ENCODE data around the gene TMEM185B. TPM values are rescaled to one million over a fixed set of nuclear protein-coding genes. Genes with fewer than 3 reads are reported as not detected.

Gene TMEM185B
- total RNA-seq, 6 experiments from 2014 or later = 3.8 to 18.1 (median 10.6) TPM

DNA sequence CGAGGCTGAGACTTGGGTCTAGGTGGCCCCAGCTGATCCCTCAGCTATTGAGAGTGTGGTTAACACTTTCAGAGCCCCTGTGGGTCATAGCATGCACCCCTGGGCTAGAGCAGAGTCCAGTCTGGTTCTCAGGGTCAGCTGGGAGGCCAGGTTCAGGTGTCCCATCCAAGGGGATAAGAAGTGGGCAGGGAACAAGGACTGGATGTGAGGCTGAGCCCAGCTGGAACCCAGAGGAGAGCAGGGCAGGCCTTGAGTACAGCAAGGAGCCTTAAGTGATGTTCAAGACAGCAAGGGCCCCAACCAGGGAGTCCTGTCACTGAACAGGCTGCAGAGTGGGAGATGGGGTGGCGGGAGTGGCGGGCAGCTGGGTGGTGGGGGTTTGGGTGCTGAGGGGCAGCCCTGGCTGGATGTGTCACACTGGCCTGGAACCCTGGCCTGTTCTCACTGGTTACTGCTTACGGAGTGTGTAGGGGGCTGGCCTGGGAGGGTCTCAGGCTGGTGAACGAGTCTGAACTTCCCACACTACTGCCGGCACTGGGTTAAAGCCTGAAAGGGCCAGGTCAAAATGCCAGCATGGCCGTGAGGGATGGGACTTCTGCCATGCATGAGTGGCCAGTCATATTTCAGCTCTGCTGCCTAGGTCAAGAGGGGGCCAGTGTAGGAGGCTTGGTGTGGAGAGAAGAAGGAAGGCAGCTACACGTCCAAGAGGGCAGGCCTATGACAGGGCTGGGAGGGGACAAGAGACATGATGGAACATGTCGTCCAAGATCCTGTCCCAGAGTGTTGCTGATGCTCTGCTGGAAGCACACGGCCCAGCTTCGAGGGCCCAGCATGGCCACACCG is 13.6 kb downstream of the TMEM185B start:
- TF ChIP-seq, protein P1, sequence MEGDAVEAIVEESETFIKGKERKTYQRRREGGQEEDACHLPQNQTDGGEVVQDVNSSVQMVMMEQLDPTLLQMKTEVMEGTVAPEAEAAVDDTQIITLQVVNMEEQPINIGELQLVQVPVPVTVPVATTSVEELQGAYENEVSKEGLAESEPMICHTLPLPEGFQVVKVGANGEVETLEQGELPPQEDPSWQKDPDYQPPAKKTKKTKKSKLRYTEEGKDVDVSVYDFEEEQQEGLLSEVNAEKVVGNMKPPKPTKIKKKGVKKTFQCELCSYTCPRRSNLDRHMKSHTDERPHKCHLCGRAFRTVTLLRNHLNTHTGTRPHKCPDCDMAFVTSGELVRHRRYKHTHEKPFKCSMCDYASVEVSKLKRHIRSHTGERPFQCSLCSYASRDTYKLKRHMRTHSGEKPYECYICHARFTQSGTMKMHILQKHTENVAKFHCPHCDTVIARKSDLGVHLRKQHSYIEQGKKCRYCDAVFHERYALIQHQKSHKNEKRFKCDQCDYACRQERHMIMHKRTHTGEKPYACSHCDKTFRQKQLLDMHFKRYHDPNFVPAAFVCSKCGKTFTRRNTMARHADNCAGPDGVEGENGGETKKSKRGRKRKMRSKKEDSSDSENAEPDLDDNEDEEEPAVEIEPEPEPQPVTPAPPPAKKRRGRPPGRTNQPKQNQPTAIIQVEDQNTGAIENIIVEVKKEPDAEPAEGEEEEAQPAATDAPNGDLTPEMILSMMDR (IDR thresholded peaks at IDR 0.05) = no peak
- no peak for TF ChIP-seq POLR2A (IDR thresholded peaks at IDR 0.05)
- ATAC-seq = peak in 1 of 4 donors; percentile 20
- intact Hi-C loops (cut with DNase I) = no loop called here
- H3K27me3 ChIP-seq = no peaks in the 10 kb centered on the region
- H3K36me3 ChIP-seq = no peaks in the 10 kb centered on the region
- H3K27ac ChIP-seq = no peak overlapping the region
- no peak overlapping the region for H3K4me3 ChIP-seq
- no peak for DNase-seq
- H3K4me1 ChIP-seq = no peaks in the 10 kb centered on the region
- H3K9me3 ChIP-seq = no peaks in the 10 kb centered on the region
- WGBS (ENCODE audit: insufficient coverage, low coverage, low lambda C conversion rate, missing lambda C conversion rate) = 83% methylated on average over 4 of the region's 12 CpGs

DNA sequence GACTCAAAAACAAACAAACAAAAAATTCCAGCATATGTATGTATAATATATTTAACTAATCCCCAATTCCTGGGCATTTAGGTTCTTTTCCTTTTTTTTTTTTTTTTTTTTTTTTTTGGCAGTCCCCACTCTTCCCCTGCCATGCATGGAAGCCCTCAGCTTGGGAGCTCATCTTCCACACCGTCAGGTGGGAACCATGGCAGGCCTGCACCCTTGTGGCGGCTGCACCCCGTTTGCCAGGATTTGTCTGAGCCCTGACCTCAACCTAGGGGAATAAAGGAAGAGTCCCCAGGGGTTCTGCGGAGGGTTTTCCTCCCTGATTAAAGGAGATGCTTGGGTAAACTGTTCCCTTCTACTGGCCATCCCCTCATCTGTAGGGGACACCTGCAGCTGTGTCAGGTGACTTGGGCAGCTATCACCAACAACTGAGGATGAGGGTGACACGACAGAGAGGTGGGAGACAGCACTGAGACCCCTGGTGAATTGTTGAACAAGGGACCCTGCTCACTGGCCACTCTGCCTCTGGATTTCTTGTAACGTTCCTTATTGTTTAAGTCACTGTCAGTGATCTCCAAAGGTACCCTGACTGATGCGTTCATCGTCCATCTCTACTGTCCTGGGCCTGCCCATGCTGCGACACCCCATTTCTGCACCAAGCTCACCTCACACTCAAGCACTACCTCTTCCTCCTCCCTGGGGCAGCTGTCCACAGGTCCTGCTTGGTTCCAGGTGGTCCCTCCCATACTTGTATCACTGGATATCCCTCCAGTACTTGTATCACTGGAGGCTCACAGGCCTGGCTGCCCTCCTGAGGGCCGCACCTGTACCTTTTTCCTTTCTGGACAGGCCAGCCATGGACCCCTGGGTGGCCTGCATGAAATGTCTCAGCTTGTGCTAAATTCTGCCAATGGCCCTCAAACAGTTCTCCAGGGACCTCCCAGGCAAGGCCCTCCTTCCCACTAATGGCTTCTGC is 14.5 kb downstream of the TMEM185B start:
- Histone ChIP-seq H3K27ac (no peak overlapping the region), H3K27me3 (no peaks in the 10 kb centered on the region), H3K4me1 (no peaks in the 10 kb centered on the region), H3K4me3 (no peak overlapping the region), H3K36me3 (no peaks in the 10 kb centered on the region), H3K9me3 (no peaks in the 10 kb centered on the region)
- intact Hi-C loops (cut with DNase I) = no loop called here
- DNase-seq (no peak), ATAC-seq (no peak)
- WGBS (ENCODE audit: insufficient coverage, low coverage, low lambda C conversion rate, missing lambda C conversion rate) = 87% methylated on average over 5 of the region's 10 CpGs
- no peak for TF ChIP-seq POLR2A (IDR thresholded peaks at IDR 0.05)
- TF ChIP-seq, protein P1 (IDR thresholded peaks at IDR 0.05) = no peak

DNA sequence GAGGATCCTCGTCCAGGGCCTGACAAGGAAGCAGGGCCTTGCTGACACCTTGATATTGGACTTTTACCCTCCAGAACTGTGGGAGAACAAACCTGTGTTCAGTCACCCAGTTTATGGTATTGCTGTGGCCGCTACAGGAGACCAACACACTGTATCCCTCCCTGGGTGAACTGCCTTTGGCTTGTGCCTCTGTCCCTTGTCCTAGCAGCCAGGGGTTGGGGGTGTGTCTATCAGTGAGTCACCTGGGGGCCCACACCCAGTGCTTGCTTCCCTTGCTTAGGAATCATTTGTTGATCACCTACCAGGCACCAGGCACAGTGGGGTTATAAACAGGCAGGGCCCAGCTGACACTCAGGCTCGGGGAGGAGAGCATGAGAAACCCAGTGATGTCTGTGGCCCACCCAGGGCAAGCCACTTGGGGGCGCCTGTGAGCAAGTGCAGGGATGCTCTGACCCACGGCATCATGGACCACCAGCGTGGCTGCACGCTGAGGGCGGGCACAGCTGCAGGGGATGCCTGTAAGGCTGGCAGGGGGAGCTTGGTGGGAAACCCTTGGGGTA is 17.1 kb downstream of the TMEM185B start:
- ATAC-seq = peak; percentile 17 to 37 (median 20)
- H3K4me3 ChIP-seq = no peak overlapping the region
- no peak overlapping the region for H3K27ac ChIP-seq
- H3K9me3 ChIP-seq = no peaks in the 10 kb centered on the region
- no peaks in the 10 kb centered on the region for H3K36me3 ChIP-seq
- H3K27me3 ChIP-seq = no peaks in the 10 kb centered on the region
- H3K4me1 ChIP-seq = no peaks in the 10 kb centered on the region
- no CpG with 5 or more reads among the region's 8 CpGs for WGBS (ENCODE audit: insufficient coverage, low coverage, low lambda C conversion rate, missing lambda C conversion rate)
- DNase-seq = no peak
- intact Hi-C loops (cut with DNase I) = no loop called here
- TF ChIP-seq, protein P1 (IDR thresholded peaks at IDR 0.05) = peak in 3 of 4 donors; percentile 23 to 33 (median 27)
- no peak for TF ChIP-seq POLR2A (IDR thresholded peaks at IDR 0.05)

DNA sequence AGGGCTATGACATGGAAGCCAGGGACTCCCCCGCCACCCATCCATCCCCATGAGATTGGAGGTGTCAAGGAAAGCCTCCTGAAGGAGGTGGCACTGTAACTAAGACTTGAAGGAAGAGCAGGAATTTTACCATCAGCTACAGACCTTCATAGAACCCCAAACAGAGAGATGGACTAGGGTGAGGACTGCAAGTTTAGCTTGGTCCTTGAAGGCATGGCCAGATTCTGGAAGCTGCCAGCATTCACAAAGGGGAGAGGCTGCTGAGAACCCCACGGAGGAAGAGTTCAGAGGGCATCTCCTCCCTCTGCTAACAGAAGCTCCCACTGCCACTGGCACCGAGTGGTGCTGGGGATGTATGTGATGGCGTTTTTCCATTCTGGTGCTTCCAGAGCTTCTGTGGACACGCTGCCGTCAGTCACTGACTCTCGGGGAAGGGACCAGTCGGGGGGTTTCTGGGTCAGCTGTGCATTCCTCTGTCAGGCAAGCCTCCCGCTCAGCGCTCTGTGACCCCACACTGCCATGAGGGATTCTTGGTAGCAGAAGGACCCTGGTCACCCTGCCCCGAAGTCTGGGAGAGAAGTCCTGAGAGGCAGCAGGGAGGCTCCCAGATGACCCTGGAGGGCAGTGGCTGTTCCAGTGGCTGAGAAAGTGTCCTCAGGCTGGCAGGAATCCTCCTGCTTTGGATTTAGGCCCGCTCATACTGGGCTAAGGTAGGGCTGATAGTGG is 18.1 kb downstream of the TMEM185B start:
- Histone ChIP-seq H3K27ac (no peak overlapping the region), H3K4me3 (no peak overlapping the region), H3K4me1 (no peaks in the 10 kb centered on the region), H3K27me3 (no peaks in the 10 kb centered on the region), H3K36me3 (no peaks in the 10 kb centered on the region), H3K9me3 (no peaks in the 10 kb centered on the region)
- no peak for TF ChIP-seq POLR2A (IDR thresholded peaks at IDR 0.05)
- intact Hi-C loops (cut with DNase I) = no loop called here
- DNase-seq (peak in 1 of 3 donors; percentile 47), ATAC-seq (no peak)
- no CpG with 5 or more reads among the region's 12 CpGs for WGBS (ENCODE audit: insufficient coverage, low coverage, low lambda C conversion rate, missing lambda C conversion rate)

Data from right lobe of liver (tissue), 6 donors.